GM18517 (cell line): Measurements from ENCODE around the gene CCHCR1.

Experiments used
- ATAC-seq: cut with Tn5 transposase; IDR thresholded peaks from one replicate; pipeline ENCODE4 v1.9.1; 2021; ENCODE audit warnings: mild to moderate bottlenecking, moderate library complexity; ENCODE audit not compliant: unreplicated experiment

The CCHCR1 gene

GRCh38 chr6:31162463-31163165 is 5.0 kb upstream of the CCHCR1 start:
- no peak for ATAC-seq

DNA sequence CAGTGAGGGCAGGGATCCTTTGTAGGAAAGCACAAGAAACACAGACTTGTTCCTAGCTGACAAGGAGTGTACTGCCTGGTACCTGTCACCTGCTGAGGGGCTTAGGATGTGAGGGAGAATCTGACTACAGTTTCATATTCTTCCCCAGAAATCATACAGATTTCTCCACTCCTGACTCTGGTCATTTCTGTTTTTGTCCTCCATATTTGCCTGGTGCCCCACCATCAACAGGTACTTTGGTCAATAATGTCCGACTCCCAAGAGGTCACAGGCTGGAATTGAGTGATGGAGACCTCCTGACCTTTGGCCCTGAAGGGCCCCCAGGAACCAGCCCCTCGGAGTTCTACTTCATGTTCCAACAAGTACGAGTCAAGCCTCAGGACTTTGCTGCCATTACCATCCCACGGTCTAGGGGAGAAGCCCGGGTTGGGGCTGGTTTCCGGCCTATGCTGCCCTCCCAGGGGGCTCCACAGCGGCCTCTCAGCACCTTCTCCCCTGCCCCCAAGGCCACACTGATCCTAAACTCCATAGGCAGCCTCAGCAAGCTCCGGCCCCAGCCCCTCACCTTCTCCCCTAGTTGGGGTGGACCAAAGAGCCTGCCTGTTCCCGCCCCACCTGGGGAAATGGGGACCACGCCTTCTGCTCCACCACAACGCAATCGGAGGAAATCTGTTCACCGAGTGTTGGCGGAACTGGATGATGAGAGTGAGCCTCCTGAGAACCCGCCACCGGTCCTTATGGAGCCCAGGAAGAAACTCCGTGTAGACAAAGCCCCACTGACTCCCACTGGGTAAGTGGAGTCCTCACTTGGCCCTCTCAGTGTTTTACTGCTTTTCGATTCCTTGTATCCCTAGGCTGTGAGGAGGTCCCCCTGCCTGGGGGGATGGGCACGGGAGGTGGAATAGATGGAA is 3.9 kb upstream of the CCHCR1 start:
- no peak for ATAC-seq

DNA sequence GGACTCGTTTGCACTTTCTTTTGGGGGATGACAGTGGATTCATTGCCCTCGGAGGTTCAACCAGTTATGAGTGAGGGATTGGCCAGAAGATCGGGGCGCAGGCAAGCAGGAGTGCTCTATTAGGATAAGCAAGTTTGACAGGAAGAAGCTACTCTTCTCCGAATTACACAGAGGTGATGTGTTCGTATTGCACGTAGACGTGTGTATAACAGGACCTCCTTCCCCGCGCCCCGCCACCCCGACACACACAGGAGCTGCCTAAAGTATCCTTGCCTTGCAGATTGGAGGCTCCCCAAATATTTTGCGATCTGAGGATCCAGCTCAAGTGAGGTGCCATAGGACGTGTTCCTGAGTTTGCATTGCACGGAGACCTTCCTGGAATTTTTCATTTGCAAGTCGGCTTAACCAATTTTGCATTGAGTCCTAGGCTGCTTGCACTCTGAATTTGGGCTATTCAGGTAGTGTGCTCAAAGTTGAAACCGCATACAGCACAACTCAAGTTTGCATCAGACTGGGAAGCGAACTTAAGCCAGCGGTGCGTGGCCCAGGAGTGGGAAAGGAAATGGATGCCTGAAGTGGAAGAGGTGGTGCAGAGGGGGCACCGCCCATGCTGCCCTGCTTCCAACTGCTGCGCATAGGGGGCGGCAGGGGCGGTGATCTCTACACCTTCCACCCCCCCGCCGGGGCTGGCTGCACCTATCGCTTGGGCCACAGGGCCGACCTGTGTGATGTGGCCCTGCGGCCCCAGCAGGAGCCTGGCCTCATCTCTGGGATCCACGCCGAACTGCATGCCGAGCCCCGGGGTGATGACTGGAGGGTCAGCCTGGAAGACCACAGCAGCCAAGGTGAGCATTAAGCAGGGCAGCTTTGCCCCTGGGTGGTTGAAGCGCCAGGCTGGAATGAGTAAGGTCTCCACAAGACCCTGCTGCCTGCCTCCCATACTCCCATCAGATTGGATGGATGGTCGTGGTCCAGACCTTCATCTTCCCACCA is 1.6 kb upstream of the CCHCR1 start:
- ATAC-seq, result peak; percentile 10

DNA sequence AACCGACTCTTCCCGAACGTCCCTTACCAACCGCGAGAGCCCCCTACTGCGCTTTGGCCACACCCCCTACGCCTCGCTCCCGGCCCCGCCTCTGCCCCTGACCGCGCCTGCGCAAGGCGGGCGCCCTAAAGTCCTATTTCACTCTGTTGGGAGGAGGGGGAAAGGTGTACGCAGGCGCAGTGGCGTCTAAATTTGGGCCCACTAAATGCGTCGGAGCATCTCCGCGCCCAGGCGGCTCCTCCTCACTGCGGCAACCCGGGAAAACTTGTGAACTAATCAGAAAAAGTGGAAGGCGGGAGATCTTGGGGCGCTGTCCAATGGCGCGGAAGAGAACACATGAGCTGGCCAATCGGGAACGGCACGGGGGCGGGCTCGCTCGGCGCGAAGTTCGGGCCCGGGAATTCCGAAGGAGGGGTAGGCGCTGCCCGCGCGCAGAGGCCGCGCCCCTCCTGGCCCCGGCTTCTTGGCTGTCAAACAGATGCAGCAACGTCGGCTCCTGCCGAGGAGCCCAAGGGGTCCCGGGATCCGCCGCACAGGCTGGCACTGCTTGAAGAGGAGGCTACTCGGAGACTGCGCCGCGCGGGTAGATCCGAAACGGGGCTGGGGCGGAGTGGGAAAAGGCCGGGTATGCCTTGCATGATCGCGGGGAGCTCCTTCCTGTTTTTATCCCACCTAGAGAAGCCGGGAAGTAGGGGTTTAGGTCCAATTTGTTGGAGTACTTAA is 699 bp upstream of the CCHCR1 start, which contains the start of gene TCF19:
TSS of gene TCF19 (plus strand) at position 450 of the 723 bp plus-strand sequence. CDS start 881 bp downstream, outside the sequence.
- peak; percentile 92 for ATAC-seq

GRCh38 chr6:31156641-31157040 is 961 bp downstream of the CCHCR1 start:
- ATAC-seq, result no peak

DNA sequence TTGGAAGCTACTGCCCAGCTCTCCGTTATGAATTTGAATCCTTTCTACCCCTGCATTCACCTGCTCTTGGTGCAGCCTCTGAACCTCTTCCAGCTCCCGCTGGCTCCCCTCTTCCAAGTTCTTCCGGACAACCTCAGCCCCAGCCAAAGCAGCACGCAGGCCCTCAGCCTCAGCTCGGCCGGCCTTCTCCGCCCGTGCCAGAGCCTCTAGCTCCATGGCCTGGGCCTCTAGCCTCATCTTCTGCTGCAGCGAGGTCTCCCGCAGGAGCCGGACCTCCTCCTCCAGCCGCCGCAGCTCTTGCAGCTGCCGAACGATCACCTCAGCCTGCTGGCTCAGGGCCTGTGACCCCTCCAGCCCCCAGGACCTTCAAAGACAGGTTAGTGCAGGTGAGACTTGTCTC is 3.2 kb downstream of the CCHCR1 start:
- no peak for ATAC-seq

- no peak for ATAC-seq
These were observed 4.8 kb downstream of the CCHCR1 start for GRCh38 chr6:31152781-31153180.

GRCh38 chr6:31149827-31150447 is 7.7 kb downstream of the CCHCR1 start:
- no peak for ATAC-seq

GRCh38 chr6:31145386-31145785 is 12.2 kb downstream of the CCHCR1 start:
- no peak for ATAC-seq

DNA sequence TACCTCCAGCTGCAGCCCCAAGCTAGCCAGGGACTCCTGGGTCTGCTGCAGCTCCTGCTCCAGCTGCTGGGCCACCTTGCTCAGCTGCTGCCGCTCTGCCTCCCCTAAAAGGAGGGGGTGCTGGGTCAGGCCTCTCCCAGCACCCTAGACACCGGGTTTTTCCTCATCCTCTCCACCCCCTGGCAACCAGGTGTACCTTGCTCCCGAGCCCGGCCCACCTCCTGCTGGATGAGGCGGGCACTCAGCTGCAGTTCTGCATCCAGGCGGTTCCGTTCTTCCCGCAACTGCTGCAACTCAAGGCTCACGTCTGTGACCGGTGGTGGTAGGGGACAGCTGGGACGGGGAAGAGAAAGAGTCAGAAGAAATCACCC is 12.6 kb downstream of the CCHCR1 start:
- no peak for ATAC-seq

DNA sequence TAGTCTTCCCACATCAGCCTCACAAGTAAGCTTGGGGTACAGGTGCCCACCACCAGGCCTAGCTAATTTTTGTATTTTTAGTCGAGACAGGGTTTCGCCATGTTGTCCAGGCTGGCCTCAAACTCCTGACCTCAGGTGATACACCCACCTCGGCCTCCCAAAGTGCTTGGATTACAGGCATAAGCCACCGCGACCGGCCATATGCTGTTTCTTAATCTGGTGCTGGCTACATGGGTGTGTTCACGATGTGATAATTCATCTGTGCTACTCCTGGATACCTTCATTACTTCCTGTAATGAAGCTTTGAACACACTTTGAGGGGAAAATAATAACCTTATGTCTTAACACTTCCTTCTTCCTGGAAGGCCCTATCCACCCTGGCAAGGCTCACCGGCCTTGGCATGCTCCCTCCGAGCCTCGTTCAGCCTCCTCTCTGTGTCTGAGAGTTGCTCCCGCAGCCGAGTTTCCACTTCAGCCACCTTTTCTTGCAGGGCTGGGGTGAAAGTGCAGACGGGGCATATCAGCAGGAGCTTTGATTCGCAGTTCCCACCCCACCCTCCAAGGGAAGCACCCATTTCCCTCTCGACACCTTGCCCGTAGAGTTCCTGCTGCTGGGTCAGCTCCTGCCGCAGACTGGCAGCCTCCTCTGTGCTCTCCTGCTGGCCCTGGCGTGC is 13.2 kb downstream of the CCHCR1 start:
- no peak for ATAC-seq

DNA sequence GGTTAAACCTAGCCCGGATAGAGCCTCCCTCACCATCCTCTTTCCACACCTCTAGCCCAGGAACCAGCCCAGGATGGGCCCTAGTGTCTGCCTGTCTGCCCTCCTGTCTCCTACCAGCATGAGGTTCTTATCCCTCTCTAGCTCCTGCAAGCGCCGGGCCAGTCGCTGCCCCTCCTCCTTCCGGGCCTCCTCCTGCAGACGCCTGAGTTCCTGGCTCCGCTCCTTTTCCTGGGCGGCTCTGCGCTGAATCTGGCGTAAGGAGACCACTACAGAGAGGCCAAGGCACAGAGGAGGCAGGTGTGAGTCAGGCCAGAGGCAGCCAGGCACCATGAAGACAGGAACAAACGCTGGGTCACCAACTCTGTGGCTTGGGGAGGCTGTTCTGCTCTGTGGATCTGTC is 14.5 kb downstream of the CCHCR1 start:
- ATAC-seq, result no peak

DNA sequence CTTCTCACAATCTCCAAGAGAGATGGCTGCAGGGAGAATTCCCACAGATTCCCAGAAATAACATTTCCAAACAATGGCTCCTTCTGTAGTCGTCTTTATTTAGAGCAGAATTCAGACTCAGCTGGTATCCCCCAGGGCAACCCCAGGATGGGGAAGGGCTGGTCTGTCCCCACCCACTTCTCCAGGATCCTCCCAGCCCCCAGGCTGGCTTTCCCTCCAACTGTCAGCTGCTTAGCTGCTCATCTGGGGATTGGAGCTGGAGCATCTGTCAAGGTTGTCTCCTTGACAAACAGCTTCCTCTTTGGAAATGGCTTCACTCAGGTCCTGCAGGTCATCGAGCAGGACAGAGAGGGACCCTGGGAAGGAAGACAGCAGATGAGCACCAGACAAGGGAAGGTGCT is 15.2 kb downstream of the CCHCR1 start:
- no peak for ATAC-seq

DNA sequence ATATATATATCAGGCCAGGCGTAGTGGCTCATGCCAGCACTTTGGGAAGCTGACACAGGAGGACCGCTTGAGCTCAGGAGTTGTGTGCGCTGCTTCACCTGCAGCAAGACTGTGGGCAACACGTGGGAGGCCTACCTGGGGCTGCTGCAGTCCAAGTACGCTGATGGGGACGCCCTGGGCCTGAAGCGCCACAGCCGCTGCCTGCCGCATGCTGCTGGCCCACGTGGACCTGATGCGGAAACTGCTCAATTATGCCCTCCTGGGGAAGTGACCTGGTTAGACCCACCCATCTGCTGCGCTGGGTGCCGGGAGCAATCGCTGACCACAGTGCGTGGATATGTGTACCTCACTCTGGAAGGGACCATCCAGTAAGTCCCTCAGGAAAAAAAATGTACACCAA is 17.0 kb downstream of the CCHCR1 start:
- ATAC-seq, result no peak

DNA sequence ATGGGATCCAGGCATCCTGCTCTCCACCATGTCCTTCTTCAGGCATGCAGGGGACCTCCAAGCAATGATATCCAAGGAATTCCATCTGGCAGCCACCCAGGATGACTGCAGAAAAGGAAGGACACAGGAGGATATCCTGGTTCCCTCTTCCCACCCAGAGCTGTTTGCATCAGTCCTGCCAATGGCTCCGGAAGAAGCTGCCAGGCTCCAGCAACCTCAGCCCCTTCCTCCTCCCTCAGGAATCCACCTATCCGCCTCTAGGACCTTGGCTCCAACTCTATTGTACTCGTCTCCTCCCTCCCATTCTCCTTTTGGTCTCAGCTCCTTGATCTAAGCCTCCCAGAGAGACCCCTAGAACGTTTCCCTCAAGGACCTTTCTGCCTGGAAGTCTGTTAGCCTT is 18.0 kb downstream of the CCHCR1 start:
- ATAC-seq, result no peak

DNA sequence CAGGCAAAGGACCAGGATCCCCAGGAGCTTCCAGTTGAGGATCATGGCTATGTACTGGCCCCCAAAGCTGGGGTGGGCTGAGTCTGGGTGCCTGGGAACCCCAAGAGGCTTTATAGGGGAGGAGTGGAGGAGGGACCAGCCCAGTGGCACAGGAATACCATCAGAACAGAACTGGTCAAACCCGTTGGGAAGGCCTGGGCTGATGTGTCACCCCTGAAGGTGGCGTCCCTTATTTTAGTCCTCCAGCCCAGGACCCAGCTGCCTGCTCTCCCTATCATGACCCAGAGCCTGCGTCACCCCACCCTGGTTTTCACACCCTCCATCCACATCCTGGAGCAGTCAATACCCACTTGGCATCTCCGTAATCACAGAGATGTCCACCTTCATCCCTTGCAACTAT is 18.6 kb downstream of the CCHCR1 start, which contains the start of gene PSORS1C2:
TSS of gene PSORS1C2 (minus strand) at position 85 of the 400 bp plus-strand sequence. CDS start at position 45, 40 bp downstream.
- ATAC-seq, result no peak

GRCh38 chr6:31135710-31136109 is 21.9 kb downstream of the CCHCR1 start:
- no peak for ATAC-seq

DNA sequence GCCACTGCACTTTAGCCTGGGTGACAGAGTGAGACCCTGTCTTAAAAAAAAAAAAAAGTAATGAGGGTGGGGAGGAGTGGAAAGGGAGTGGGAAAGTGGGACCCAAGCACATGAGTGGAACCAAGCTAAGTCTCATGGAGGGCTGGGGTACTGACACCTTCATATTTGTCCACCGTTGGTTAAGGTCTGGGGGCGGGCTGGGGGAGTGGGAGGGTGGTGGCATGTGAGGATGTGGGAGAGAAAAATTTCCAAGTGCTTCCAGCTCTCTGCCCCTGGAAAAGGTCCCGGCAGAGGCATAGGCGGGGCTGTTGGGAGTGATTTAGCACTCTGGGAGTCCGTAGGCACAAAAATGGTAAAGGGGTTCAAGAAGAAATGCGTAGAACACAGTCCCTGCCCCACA is 24.8 kb downstream of the CCHCR1 start:
- no peak for ATAC-seq

DNA sequence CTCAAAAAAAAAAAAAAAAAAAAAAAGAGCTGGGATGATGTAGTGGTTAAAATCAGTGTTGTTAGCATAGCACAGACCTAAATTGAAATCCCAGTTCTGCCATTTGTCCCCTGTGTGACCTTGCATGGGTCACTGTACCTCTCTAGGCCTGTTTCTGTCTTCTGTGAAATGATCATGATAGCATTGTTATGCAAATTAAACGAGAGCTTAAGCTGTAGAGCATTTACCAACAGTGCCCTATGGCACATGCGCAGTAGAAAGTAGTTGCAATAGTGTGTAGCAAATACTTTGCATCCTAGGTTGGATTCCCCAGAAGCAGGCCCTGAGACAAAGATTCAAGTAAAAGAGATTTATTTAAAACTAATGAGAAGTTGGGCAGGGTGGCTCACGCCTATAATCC is 26.0 kb downstream of the CCHCR1 start:
- no peak for ATAC-seq
